ENCODE data around the gene CCDC154.

DNA sequence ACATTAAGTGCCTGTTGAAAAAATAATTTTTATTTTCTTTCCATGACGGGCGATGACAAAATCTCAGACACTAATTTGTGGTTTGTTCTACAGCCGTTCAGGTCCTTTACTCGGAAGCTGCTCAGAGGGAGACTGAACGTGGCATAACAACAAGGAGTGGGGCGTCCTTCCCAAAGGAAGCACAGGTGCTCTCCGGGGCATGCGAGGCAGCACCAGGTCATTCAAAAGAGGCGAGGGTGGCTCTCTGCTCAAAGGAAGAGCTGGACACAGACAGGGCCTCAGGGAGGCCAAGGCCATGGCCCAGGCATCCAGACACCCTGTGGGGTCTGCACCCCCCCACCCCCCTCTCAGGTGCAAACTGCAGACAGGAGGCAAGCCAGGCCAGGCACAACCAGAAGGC, 46.0 kb downstream of the CCDC154 start:
- TF ChIP-seq POLR2A (IDR thresholded peaks at IDR 0.05) = no peak
- TF ChIP-seq, protein P1, sequence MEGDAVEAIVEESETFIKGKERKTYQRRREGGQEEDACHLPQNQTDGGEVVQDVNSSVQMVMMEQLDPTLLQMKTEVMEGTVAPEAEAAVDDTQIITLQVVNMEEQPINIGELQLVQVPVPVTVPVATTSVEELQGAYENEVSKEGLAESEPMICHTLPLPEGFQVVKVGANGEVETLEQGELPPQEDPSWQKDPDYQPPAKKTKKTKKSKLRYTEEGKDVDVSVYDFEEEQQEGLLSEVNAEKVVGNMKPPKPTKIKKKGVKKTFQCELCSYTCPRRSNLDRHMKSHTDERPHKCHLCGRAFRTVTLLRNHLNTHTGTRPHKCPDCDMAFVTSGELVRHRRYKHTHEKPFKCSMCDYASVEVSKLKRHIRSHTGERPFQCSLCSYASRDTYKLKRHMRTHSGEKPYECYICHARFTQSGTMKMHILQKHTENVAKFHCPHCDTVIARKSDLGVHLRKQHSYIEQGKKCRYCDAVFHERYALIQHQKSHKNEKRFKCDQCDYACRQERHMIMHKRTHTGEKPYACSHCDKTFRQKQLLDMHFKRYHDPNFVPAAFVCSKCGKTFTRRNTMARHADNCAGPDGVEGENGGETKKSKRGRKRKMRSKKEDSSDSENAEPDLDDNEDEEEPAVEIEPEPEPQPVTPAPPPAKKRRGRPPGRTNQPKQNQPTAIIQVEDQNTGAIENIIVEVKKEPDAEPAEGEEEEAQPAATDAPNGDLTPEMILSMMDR (IDR thresholded peaks at IDR 0.05) = no peak

Measured in suprapubic skin (tissue), 3 donors.